ENCODE measurements around the gene PAPPA.

The PAPPA gene

DNA sequence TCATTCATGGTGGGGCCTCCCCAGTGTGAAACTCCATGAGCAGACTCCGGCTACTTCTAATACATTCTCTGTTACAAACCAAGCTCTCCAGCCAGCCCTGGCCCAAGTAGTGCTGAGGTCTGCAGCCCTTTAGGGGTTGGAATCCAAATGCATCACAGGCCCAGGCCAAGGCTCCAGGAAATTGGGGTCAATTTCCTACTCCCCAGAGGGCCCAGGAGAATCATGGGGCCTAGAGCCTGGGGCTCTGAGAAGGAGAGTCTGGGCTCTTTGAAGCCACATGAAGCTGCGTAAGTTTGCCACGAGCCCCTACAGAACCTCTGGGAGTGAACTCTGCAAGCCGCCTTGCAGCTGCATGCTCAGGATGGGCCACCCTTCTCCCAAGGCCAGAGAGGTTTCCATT lies 206.4 kb downstream of the PAPPA start:
- no peak for FAIRE-seq

DNA sequence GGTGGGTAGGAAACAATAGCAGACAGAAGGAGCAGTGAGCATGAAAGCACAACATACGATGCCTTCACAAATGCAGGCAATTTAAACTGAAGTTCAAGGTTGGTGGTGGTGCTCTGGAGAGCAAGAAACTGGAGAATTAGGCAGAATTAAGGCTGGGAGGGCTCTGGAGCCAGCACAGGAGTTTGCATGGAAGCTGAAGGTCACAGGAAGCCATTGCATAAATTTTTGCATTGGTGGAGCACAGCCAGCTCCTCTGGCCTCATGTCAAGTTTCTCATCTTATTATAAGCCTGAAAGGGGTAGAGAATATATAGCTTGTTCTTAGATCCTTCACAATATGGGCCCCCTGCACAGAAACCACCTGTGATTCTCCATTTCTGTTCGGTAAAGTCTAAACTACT lies 207.4 kb downstream of the PAPPA start:
- no peak for FAIRE-seq

DNA sequence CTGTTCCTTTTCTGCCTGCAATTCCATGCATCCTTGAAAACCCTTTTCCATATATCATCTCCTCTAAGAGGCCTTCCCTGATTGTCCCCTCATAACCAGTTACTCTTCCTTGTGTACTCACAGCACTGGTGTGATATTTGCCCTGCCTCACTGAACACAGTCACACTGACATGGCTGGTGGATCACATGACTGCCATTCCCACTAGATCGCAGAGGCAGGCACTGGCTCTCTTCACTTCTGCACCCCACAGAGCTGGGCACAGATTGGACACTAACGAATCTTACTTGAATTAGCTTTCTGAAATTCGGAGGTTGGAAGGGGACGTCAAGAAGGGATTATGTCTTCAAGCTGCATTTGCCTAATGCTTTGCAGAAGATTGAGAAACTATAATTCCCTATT lies 208.0 kb downstream of the PAPPA start:
- no peak for FAIRE-seq

DNA sequence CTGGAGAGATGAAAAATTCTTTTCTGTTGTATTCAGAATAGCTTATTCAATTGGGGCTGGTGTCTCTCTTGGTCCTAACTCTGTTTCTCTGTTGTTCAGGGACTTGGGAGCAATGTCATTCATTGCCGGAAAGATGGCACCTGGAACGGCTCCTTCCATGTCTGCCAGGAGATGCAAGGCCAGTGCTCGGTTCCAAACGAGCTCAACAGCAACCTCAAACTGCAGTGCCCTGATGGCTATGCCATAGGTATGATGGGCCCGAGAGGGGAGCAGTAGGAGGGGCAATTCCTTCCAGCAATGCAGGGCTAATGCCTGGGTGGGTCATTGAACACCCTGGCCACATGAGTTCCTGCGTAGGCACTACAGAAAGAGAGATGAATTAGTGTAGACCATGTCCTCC lies 208.9 kb downstream of the PAPPA start:
- FAIRE-seq, result no peak

DNA sequence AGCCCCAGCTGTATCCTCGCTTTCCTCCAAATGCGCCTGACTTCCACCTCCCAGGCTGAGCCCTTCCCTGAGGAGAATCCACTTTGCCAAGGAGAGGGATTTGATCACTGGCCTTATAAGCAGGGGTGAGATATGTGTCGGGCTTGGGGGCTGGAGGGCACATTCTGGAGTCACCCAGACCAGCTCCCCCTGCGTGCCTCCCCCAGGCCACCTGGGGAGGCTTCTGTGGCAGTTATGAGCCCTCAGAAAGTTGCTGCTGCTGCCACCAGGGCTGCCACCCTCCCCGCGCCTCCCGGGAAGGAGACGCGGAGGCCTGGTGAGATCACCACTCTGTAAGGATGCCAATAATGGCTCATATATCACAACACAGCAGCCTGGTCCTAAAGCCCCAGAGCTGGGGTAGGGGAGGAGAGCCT lies 211.5 kb downstream of the PAPPA start:
- FAIRE-seq, result no peak

DNA sequence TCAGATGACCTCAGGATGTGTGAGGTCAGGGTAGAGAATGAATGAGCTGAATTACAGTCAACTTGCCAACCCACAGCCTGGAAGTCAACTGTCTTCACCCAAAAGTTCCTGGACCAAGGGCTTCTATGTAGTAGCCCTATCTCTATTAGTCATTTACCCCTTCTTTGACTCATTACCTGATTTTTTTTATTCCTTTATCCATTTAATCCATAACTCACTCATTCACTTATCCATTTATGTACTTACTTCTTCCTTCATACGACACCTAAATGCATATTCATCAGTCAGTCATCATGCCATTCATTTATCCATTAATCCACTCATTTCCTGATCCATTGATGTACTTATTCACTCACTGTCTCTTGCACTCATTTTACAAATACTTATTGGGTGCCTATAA lies 212.7 kb downstream of the PAPPA start:
- no peak for FAIRE-seq

DNA sequence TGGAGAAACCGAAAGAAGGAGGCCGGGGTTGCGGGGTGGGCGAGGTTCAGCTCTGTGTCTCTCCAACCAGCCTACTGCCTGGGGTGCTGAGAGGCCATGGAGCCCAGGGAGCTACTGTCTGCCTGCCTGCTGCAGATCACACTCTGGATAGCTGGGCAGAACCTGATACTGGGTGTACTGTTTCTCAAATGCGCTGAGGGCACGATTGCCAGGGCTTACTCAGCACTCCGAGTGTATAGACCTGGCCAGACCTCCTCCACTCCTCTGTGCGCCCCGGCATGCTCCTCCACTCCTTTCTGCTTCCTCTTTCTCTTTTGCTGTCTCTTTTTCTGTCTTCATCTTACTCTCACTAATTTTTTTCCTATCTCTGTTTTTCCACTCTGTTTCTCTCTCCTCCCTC lies 215.1 kb downstream of the PAPPA start:
- FAIRE-seq, result no peak

DNA sequence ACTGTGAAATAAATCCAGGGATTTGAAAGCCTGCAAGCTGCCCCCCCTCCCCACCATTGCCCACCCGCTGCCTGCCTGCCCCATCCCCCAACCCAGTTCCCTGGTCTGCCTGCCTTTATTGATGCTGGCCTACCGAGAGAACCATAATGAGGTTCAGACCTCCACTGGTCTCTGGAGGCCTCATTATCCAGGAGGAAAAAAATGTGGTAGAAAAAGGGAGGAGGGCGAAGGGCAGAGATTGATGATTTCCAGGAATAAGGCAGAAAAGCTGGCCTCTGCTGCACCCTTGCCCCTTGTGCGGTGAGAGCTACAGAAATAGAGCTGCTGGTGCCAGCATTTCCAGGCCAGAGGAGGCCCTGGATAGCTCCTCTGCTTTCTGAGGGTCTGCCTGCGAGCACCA lies 216.1 kb downstream of the PAPPA start:
- no peak for FAIRE-seq

DNA sequence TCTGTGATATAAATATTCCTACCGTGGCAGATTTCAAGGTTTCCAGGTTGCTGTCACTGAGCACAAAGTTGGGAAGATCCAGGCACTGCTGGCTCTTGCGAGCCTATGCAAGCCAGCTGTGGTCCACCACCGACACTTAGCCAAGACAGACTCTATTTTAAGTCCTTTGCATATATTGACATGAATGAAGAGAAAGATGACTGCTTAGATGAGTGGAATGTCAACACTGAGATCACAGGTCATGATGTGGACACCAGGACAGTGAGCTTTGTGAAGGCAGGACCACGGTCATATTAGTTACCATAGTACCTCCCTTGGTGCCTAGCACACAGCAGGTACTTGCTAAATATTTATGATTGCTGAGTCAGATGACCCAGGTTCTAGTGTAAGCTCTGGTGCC lies 217.0 kb downstream of the PAPPA start:
- no peak for FAIRE-seq

DNA sequence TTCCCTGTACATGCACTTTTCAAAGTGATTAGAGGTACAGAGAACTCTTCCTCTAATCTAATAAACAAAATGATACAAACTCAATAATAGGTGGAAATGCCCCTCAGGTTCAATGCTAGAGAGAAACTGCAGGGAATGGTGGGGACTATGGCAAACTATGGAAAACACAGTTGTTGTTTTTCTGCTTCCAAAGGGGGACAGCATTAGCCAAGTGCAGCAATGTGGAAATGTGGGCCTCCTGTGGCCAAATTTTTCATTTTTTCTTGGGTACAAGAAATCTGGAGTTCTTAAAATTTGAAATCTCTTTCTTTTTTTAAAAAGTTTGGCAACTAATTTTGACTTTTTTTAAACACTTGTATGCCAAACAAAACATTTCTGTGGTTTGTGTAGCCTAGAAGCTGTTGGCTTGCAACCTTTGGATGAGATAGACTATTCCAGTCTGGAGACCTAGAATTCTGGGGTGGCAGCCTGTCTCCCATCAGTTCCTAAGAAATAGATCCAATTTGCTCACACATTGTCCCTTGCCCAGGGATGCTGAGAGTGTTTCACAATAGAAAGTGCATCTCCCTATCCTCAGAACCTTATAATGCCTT lies 218.6 kb downstream of the PAPPA start:
- FAIRE-seq, result no peak

DNA sequence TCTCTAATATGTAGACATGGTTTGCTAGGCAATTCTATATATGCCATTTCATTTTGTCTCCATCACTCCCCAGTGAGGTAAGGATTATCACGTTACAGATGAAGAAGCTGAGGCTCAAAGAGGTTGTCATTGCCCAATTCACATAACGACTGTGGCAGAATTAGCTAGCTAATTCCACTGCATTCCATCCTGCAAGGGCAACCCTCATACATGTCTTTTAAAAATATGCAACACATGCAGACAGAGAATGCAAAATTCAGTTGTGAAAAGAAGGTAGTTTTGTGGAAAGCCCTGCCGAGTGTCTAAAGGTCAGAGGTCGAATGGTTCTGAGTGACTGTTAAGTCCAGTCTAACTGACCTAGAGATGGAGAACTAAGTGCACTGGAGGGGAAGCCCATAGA lies 219.2 kb downstream of the PAPPA start:
- FAIRE-seq, result no peak

DNA sequence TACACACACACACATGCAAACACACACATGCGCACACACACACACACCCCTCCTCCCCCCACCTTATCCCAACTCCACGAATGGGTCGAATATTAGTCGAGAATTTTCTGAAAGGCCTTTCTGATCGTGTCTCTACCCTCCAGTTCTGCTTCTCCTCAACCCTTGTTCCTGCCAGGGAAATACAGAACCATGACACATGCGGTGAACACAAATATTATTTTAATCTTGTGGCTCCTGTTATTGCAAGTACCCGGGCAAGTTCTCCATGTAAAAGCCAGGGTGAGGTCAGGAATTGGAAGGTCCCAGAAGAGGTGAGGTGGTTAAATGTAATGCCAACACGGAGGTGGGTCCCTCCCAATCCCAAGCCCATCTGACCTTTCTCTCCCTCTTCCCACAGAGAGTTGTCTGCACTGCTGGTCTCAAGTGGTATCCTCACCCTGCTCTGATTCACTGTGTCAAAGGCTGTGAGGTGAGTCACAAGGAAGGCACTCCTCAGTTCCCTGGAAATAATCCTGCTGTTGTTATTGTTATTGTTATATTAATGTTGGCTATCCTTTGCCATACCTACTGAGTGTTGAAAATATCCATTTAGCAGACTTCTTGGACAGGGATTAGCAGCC lies 223.7 kb downstream of the PAPPA start:
- FAIRE-seq, result no peak

DNA sequence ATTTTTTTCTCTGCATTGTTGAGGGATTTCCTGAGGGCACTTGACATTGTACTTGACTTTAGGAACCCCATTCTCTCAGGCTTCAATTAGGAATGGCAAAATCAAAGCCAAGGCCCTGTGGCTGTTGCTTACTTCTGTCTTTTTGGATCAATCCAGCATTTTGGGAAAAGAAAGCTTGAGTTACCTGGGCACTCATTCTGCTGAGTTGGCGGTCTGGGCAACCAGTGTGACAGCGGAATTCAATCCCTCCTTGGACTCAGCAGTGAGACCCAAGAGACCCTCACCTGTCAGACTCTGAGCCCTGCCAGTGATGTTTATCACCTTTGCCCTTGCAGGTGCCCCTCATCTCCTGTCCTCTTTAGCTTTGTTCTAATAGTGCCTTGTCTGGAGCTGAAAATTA lies 225.3 kb downstream of the PAPPA start:
- FAIRE-seq, result no peak

DNA sequence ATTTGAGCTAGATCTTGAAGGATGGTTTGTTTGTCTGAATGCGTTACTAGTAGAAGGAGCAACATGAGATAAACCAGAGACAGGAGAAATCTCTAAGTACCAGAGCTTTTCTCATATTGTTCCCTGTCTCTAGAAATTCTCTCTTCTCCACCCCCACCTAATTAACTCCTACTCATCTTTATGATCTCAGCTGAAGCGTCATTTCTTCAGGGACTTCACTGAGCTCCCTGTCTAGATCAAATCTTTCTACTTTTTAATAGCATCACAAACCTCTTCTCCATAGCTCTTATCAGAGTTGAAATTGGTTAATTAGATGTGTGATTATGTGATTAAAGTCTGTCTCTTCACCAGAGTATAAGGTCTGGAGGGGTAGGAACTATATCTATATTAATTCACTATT lies 226.2 kb downstream of the PAPPA start:
- FAIRE-seq, result no peak

DNA sequence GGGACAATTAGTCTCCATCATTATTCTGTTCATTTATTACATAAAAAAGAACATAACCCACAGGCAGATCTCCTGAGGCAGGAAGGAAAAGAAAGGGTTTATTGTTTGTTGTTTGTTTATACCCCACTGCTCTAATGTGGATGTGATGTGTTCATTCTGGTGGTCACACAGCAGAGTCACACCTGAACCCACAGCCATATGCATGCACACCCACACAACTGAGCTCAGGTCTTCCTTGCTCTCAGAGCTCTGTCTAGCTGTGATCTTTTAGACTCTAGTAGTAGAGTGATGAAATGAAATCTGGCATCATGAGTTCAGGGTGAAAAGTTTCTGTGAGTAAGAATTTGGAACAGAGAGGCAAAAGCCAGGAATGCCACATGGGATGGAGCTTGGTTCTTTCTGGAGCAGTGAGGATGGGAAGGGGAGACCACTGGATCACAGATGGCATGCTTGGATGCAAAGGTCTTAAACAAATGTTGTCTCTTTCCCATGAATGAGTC lies 227.0 kb downstream of the PAPPA start:
- no peak for FAIRE-seq

DNA sequence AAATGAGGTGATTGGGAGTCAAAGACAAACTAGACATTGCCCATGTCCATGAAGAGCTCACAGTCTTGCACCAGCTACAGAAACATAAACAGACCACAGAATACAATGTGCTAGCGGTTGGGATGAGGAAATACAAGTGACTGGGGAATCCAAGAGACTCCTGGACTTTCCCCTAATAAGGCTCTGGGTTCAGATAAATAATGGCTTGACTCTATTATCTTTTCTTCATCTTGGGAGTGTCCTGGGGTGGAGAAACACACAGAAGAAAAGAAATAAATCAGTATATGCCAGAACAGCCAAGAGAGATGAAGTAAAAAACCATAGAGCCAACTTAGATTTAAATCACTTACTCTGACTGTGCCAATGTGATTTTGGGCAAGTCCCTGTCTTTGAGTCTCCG lies 227.8 kb downstream of the PAPPA start:
- FAIRE-seq, result no peak

DNA sequence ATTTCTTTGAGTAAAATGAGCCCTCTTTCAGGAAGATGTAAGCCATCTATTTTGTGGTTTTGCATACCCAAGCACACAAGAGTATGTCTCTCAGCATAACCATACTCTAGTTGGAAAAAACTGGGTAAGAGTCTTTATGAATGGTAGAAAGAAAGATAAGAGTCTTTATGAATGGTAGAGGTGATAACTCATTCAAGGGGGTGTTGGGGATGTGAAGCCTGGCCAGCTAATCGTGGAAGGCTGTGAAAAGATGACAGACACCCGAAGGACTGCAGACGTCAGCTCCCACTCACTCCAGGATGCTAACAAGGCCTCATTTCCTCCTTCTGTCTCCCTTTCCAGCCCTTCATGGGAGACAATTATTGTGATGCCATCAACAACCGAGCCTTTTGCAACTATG lies 228.5 kb downstream of the PAPPA start:
- no peak for FAIRE-seq

DNA sequence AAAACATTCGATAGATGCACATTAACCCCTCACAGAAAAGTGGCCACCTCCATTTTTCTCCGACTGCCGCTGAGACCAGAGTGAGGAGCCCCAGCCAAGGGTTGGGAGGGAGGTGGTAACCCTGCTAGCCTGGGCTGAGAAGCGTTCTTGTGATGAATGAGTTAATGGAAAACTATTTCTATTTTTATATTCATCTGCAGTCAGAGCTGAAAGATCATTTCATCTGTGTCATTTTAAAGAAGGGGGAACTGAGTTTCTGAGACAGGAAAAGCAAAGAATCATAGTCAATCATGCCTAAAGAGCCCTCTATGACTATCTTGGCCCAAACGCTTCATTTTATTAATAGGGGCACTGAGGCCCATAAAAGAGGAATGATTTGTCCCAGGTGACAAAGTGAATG lies 229.5 kb downstream of the PAPPA start:
- FAIRE-seq, result no peak

DNA sequence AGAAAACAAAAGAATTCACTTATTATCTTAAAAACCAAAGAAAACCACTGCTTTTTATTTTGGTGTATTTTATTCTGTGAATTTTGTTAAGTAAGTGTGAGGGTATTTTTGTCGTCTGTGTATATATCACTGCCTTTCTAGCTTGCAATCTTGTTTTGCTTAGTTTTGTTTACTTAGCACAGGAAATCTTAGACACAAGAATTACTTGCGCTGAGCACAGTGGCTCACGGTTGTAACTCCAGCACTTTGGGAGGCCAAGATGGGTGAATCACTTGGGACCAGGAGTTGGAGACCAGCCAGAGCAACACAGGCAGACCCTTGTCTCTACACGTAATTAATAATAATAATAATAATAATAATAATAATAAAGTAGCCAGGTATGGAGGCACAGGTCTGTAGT lies 230.3 kb downstream of the PAPPA start:
- no peak for FAIRE-seq

DNA sequence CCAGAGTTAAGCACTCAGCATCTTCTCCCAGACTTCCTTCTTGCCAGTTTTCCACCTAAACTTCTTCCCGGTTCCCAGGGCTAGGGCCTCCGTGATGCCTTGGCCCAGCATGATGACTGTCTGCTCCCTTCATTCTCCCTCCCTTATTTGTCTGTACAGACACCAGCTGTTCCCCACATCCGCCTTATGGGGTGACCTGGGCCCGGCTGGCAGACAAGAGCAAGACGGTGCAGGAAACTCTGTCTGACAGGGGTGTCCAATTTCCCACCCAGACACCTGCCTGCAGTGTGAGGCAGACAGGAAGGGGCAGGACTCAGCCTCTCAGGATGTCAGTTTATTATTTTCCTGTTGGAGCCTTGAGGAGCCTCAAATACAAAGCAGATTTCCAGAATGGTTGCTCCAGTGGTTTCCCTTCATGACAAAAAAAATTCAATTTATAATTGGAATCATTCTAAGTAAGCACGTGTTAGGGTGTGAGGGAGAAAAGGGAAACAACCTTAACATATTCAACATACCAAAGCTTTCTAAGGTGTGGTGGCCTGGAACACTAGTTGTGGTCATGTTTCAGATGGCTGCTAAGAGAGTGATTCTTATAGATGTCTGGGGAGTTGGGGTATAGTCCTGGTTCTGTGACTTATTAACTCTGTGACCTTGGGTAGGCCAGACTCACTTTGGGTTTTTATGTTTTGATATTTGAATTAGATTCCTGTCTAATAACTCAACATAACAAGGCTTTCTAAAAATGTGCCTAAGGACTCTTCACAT lies 234.5 kb downstream of the PAPPA start:
- FAIRE-seq, result no peak

DNA sequence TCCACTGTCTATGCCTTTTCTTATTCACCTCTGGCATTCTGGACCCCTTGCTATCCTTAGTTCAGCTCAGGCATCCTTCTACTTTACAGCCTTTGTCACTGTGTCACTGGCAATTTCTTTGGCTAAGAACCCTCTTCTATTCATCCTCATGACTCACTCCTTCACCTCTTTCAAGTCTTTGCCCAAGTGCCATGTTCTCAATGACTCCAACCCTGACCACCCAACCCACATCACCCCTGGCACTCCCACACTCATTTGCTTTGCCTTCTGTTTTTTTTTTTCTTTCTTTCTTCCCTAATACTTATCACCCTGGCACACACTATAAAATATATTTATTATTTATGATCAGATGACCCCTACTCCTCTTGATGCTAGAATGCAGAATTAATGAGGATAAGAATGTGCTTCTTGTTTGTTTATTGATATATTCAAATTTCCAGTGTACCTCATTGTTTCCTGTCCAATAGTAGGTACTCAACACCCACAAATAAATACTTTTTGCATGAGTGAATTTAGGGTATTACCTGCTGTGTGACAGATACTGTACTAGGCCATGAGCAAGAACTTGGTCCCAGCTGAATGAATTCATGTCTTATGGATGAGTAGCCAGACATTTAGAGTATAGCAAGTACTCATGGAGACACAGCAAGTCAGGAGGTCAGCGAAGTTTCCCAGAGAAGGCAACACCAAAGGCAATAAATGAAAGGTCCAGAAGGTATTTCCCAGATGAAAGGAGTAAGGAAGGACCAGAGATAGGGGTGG lies 236.1 kb downstream of the PAPPA start:
- FAIRE-seq, result no peak

DNA sequence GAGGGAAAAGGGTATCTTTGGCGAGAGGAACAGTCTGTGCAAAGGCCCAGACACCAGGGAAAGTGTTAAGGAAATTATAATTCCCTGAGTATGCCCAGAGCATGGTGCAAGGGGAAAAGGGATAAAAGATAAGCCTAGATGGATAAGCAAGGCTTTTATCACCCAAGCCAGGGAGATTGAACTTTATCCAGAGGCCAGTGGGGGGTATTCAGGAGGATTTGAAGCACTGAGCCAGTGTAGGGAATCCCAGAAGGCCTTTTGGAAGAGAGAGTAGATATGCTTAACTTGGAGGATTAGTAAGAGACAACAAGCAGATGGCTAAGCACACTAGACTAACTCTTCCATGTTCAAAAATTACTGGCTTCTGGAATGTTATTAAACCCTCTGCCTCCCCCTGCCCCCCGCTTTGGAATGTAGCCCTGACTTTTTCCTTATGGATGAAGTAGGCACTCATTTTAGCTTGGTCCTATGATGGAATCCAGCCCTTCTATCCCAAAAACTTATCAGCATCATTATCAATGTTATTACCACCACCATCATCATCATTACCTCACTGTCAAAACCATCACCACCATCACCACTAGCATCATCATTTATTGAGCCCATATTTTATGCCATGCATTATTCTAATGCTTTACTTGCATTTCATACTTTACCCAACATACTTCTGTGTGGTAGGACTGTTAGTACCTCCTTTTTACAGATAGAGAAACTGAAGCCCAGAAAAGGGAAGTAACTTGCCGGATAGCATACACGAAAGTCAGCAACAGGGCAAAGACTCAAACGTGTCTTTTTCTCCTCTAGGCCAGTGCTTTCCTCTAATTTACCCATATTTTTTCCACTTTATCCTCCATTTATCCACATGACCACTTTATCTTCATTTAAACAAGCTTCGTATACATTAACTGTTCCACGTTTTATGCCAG lies 237.0 kb downstream of the PAPPA start:
- no peak for FAIRE-seq

Measured in A204.1 (cell line).